GM18507 (cell line): ENCODE data around the gene SLX4IP.
A peak's percentile ranks its signal among the peaks of the same experiment; 100 is the strongest.

Experiments
- DNase-seq: peaks from one replicate; pipeline ENCODE4 v3.0.0; 2011; ENCODE audit warnings: low read depth; ENCODE audit not compliant: insufficient read length; ENCODE audit errors: extremely low spot score
- FAIRE-seq: peaks from 2 replicates; lab custom pipeline; 2011; peaks lifted over from hg19 to GRCh38; lab: Jason Lieb, UNC

The SLX4IP gene

DNA sequence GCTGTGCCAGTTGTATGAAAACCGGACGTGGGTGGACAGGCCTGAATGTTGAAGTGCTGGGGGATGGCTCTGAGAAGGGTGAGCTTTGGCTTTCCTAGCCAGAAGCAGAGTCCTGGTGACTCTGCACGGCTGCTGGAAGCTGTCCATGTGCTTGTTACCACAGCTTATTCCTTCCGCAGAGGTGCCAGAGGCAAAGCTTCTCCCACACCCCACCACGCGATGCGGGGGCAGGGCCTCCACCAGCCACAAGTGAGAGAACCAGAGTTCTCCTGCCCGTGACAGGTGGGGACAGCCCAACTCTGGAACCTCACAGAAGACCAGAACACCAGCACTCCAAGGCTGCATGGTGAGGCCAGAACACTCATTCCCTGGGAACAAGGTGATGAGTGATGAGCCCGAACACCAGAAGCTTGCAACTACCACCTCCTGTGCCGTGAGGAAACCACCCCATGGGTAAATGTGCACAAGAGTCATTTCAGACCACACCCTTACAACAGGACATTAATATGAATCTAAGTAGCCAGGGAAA, 202.0 kb downstream of the SLX4IP start:
- no peak for DNase-seq
- FAIRE-seq: no peak

DNA sequence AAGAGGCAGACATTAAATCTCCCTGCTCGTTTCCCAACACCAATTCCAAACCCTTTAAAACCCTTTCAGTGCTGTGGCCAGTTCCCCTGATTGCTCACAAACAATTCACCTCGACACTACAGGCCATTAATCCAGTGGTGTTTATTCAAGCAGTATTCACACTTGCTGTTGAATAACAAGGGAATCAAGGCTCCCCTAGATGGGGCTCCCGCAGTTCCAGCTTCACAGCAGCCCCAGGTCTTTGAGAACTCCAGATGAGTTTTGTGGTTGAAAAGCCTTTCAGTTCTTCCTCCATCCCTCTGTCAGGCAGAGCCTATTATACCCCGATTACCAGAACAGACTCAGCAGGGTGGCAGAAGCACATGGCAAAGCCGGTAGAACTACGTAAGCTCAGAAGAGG, 202.5 kb downstream of the SLX4IP start:
- FAIRE-seq (no peak), DNase-seq (no peak)

DNA sequence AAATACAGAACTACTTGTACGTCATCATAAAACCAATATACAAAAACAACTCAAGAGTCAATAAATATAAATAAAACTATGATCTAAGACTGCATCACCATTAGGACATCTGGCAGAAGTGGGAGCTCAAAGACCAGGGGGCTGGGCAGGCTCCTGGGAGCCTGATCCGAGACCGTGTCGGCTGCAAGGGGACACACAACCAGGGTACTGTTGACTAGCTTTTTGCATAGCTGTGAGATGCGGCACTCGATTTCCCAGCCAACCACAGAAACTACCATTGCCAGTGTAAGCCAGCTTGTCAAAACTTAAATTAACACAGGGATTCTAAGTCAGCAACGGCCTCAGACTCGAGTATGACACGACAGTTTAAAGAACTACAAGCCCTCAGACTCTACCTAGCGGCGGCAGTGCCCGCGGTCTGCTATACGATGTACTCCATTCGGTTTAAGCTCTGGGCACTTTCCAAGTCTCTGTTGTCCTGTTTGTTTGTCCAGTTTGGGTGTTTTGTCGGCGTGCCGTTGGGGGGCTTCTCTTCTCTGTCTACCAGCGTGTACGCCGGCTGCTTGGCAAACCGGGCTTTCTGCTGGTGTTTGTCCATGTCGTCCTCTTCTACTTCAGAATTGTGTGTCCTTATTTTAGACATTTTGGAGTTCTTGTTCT, 204.1 kb downstream of the SLX4IP start:
- FAIRE-seq: no peak

DNA sequence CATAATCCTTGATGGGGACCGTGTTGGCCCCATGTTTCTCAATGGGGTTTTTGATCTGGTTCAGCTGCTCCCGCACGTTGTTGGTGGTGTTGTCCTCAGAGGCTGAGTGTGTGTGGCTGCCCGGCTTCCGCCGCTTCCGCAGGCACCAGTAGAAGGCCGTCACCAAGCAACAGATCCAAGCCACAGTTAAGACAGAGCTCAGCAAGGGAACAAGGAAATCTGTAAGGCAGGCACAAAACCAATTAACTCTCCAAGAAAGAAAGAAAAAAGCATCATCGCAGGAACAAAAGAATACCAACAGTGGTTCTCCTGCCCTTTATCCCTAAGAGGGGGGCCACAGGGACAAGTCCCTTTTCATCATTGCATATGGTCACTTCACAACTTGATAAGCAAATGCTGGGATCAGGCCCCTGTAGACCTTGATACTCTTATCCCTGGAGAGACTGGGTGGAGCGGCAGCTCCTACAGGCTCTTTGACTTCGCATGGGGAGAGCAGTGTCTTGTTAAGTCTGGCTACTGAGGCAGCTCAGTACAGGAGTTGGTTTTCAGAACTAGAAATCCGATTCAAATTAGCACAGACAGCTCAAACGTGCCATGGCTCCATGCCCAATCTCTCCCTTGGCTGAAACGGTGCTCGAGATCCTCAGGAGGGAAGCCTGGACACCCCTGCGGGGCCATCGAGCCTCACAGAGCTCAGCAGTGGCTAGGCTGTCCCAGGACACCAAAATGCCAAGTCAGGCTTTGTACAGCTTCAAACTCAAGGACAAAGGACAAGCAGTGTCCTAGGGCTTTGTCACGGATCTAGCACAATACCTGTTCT, 204.8 kb downstream of the SLX4IP start:
- DNase-seq (no peak), FAIRE-seq (no peak)

More for the DNA sequence above, 204.1 kb downstream of the SLX4IP start:
- no peak for DNase-seq

DNA sequence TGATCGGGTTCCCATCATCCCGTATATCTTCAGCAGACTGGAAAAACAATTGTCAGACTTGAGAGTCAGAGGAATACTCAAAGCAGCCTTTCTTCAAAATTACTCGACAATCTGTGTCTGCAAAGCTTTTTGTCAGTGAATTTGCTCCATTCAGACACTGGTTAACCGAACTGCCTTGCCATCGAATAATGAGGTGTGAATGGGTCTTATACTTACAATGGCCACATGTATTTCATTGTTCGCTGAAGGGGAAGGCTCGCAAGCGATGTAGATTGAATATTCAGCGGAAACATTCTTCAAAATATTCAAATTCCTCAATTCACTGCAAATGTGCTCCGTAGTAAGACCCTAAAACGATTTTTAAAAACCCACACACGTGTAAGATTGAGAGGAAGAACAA, 205.8 kb downstream of the SLX4IP start:
- DNase-seq: no peak
- no peak for FAIRE-seq

DNA sequence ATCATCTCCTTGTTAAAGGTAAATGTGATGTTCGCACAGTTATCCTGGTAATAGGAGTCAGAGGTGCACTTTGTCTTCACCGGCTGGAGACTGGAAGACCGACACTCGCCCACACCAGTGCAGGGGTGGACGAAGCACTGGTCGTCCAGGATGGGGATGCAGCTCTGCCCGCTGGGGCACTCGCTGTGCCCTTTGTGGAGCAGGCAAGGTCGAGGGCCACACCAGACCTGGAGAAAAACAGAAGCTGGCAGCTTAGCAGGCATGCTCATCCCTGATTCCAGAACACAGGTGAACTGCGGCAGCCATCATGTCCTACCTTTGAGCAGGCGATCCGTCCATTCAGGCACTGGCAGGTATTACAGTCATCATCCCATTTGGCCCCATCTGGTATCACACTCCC, 206.4 kb downstream of the SLX4IP start:
- FAIRE-seq (no peak), DNase-seq (no peak)

DNA sequence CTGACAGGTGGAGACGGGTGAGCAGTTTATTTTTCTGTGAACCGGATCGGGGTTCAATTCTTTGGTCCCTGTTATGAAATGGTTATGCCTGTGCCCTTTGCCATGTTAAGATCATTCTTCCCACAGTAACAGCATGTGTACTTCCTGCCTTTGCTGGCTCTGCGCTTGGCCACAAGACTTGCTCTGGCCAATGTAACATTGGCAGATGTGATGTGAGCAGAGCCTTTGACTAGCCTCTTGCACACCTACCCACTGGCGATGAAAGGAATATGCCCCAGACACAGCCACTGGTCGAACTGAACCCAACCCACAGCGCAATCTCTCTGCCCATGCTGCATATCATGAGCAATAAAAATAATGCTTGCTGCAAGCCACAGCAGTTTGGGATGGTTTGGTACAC, 206.8 kb downstream of the SLX4IP start:
- DNase-seq (no peak), FAIRE-seq (no peak)

DNA sequence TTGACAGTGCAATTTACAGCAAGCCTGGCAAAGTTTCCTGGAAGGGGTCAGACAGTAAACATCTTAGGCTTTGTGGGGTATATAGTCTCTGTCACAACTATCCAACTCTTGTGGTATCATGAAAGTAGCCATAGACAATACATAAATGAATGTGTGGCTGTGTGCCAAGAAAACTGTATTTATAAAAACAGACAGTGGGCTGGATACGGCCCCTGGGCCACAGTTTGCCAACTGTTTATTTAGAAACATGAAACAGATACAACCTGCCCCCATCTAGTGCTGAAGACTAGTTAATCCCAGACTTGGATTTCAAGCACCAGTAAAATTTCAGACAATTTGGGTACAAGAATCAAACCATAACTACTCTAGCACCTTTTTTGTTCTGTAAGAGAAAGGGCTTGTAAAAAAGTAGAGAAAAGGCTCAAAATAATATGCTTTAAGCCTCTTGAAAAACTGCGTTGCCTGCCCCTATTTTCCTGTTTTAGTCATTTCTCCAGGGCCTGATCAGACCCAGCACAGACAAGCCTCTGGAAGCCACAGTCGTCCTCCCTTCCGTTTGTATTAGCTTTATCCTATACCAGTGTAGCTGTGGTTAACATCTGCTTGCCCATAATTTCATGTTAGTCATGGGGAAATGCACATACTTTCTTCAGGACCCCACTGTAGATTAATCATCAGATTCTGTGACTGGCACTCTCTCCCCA, 207.9 kb downstream of the SLX4IP start:
- no peak for DNase-seq
- no peak for FAIRE-seq

DNA sequence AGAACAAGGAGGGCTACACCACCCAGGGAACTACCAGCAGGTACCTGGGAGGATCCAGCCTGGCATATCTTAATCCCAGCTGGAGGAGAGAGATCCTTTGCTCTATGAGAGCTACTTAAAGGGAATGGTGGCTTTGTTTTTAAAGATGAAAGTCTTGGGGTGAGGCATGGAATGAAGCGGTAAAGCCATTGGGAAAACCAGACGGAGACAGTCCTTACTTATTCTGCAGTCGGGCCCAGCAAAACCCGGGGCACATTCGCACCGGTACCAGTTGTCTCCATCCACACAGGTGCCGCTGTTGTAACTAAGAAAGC, 208.4 kb downstream of the SLX4IP start:
- DNase-seq (no peak), FAIRE-seq (no peak)

DNA sequence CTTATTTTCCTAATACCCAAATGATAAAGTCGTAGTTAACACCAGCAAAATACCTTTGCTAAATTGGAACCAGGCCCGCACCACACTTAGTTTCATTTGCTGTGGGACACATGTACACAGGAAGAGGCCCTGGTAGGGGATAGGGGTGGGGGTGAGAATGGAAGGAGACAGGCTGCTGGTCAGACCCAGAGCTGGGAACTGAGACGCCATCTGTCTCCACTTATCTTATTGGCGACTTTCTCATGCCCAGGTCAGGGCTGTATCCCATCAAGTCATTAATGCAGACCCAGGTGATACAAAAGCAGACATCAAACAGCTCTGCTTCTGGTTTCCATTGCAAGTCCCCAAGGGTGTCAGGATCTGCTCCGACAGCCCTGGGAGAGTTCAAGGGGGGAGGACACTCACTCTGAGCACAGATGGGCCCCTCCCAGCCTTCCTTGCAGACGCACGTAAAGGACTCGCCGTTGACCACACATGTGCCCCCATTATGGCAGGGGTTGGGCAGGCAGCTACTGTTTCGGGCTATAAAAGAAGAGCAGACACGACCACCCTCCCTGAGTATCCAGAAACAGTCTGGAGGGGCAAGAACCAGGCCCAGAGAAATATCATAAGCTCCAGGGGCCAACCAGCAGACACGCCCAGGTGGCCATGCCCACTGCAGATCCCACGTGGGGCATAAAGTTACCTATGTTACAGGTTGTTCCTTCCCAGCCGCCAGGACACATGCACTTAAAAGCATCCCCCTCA, 209.5 kb downstream of the SLX4IP start:
- peak; percentile 22 for DNase-seq
- FAIRE-seq: no peak

DNA sequence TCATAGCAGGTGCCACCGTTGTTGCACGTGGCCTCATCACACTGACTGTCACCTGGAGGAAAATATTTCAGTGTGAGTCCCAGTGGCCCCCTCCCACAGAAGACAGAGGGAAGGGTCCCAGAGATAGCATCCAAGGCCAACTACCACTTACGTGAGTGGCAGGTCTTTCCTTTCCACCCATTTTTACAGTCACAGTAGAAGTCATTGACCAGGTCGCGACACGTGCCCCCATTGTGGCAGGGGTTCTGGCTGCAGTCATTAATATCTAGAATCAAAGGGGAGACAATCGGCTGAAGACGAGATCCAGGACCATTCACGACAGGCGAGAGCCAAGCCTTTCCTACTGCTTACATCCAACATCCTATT, 210.1 kb downstream of the SLX4IP start:
- no peak for DNase-seq
- no peak for FAIRE-seq

DNA sequence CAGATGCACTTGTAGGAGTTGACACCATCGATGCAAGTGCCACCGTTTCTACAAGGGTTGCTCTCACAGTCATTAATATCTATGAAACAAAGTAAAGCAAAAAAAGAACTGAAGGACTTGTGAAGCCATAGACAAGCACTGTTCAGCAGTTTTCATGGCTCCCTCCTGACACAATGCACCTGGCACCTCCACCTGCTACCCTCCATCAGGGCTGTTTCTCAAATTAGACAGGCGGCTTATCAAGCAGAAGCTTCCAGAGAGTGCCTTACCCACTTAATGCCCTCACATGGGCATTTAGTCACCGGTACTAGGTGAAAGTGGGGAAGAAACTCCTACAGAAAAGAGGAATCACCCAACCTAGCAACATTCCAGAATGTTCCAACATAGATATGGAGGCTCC, 210.9 kb downstream of the SLX4IP start:
- no peak for DNase-seq
- no peak for FAIRE-seq

DNA sequence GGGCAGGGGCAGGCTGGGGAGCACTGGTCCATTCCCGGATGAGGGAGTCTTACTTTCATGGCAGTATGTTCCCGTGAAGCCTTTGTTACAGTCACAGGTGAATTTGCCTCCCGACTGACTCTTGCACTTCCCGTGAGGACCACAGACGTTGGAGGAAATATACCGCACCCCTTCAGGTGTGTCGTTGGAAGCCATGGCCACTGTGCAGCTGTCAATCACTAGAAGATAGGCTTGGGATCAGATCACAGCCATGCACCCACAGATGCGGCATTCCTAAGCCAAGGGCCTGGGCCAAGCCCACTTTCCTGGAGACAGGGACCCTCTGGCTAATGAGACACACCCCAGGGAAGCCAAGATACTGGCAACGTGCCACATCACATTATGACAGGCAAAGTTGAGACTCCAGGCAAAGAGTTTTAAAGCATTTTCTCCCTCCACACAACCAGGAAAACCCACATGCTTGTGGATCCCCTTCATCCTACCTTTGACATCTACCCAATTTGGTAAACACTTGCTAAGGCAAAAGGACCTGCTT, 211.8 kb downstream of the SLX4IP start:
- FAIRE-seq (no peak), DNase-seq (no peak)

DNA sequence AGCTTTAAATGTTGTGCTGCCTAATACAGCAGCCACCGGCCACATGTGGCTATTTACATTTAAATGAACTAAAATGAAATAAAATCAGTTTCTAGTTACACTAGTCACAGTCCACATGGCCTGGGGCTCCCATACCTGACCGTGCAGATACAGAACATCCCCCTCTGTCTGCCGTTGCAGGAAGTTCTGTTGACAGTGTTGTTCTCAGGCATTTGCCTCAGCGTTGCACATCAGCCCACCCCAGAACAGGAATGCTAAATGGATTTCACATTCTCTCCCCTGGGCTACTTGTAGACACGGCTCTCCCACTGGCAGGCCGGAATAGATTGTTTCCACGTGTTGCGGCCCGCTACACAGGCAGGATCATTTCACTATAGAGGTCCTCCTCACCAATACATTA, 212.4 kb downstream of the SLX4IP start:
- DNase-seq: no peak
- FAIRE-seq: no peak

DNA sequence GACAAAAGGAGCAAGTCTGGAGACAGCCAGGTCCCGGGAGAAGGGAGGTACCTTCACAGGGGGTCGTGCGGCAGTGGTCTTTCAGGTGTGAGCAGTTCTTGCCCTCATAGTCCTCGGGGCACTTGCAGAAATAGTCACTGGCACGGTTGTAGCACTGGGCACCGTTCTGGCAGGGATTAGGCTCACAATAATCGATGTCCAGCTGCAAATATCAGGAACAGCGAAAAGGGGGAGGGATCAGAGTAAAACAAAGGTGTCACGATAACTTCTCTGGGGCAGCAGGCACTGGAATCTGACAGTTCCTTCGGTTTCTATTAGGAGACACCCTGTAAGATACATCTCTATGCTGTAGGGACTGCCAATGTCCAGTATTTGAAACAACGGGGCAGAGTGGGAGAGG, 212.8 kb downstream of the SLX4IP start:
- no peak for FAIRE-seq
- no peak for DNase-seq

DNA sequence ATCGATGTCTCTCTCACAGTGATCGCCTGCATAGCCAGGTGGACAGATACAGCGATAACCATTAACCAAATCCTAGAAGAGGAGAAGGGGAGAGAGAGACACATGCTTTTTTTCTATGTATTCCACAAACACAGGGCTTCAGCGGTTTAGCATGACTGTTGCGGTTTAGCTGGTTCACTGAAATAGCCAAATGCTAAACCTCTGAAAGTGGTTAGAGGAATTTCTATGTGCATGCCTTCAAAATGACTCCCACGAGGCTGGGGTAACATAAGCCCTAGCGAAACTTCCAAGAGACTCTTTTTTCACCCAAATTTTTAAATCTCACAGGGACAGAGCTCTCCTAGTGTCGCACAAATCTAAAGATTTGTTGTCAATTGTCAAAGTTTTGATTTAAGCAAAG, 213.5 kb downstream of the SLX4IP start:
- DNase-seq (no peak), FAIRE-seq (no peak)

DNA sequence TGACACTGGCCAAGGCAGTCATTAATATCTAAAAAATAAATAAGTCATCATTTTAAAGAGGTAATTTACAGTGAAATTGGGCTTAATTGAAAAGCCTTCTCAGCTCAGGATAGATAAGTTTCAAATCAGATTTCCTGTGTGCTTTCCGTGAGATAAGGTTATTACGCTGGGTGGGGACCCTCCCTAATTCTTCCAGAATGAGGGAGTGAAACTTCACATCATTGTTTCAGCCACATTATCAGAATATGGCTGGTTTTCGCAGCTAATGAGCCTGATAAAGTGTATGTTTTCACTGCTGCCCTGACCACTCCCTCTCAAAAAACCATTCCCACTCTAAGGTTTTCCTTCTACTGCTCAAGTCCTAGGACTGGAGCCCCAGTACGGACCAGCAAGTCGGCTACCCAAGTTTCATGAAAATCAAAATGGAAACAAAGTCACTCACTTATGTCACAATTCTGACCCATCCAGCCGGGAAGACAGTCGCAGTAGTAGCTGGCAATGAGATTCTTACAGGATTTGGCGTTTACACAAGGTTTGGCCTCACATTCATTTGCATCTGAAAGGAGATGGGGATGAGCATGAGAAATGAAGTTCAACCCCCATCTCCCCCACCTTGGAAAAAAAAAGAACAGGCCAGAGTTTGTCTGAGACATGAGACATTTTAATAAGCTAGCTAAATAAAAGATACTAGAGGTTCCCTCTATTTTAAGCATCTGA, 214.1 kb downstream of the SLX4IP start:
- no peak for FAIRE-seq
- no peak for DNase-seq

DNA sequence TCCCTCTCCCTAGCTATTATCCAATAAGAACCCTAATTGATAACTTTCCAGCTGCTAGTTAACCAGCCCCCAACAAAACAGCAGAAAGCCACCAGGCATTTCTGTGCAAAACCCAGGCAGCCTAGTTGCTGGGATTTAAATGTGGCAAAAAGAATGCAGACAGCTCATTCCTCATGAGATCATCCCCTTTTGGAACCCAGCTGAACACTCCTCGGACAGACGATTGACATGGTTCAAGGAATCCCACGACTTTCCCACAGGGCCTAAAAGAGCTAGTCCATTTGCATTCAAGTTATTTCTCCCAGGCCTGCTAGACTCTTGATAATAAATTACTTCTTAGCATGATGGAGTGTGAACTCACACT, 214.7 kb downstream of the SLX4IP start:
- FAIRE-seq: no peak
- no peak for DNase-seq
